NCI-H2029 (cell line): ENCODE results near the gene TENM4.
"Not testable (repeated sequence)": the region's sequence is repeated elsewhere in the genome, so short reads cannot be mapped to it uniquely, and the experiment has no call there.

Experiments used
- DNase-seq: peaks from one replicate; lab custom pipeline; 2025; lab: John Stamatoyannopoulos, UW

Gene TENM4

DNA sequence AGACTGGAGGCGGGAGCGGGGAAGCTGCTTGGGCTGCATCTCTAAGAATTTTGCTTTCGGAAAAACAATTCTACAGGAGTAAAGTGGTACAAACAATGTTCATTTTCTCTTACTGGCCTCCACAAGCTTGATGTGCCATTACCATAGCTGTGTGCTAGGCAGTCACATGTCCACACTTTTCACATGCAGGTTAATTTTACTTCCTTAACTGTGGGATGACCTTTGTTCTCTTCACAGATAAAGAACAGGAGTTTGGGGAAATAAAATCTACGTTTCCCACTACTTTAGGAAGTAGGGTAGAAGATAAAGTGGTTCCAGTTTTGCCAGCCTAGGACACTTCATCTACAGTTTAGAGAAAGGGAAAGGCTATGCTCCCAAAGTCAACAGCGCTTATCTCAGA, 539.0 kb downstream of the TENM4 start:
- no peak for DNase-seq

DNA sequence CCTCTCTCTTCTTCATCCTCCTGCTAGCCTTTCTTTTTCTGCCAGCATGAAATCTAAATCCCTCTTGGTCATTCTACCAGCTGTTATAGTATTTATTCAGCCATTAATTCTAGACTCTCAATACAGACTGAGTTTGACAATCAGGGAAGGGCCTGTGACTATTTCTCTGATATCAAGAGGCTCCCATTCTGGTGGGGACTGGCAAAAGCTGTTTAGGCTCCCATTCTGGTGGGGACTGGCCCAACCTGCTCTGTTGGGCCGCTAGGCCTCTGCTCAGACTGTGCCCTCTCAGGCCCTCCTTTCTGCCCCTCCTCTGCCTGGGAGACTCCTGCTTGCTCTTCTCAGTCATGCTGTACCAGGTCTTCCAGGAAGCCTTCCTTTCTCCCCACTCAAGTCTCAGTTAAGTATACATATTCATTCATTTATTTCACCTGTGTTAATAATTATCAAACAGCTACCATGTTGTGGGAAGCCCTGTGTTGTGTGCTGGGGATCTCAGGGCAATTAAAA, 542.5 kb downstream of the TENM4 start:
- no peak for DNase-seq

DNA sequence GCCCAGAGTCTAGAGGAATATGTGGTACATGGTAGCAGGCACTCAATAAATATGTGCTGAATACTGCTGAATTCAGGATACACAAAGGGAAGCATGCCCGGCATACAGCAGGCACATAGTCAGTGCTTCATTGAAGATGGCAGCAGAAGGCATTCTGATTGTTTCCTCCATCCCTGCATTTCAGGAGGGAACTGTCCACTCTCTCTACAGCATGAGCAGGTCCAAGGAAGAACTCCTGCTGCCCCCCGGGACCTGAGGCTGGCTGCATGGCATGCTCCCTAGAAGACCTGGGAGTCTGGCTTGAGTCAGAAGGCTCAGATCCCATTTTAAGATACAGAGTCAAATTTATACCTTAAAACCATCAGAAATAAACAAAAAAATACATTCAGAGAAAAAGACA, 546.8 kb downstream of the TENM4 start:
- DNase-seq = no peak

DNA sequence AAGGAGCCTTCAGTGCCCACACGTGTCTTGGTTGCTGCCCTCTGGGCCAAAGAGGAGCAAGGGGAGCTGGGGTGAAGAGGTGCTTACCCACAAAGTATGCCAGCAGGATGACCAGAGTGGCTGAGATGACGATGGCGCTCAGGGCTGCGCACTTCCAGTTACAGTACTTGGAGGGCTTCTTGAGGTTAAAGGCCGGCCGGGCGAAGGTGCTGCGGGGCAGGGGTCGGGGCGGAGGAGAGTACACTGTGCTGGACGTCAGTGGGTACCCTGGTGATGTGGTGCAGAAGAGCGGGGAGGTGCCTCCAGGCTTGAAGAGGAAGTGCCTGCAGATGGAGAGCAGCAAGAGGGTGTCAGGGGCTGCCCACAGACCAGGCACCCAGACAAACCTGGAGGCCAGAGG, 551.1 kb downstream of the TENM4 start:
- DNase-seq = no peak

DNA sequence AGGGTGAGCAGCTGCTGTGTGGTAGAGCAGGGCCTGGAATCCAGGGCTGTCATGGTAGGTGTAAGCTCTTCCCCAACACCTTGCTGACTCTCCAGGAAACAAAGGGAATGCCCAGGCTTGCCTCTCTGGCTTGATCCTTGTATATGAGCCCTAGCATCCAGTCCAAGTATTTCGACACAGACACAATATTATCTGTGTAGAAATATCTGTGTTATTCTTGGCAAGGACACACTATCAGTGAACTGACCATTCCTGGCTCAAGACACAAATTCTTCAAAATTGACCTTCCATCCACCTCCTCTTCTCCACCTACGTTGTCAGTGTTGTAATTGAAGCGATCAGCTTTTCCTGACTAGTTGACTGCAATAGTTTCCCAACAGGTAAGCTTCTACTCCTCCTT, 554.2 kb downstream of the TENM4 start:
- DNase-seq = no peak

DNA sequence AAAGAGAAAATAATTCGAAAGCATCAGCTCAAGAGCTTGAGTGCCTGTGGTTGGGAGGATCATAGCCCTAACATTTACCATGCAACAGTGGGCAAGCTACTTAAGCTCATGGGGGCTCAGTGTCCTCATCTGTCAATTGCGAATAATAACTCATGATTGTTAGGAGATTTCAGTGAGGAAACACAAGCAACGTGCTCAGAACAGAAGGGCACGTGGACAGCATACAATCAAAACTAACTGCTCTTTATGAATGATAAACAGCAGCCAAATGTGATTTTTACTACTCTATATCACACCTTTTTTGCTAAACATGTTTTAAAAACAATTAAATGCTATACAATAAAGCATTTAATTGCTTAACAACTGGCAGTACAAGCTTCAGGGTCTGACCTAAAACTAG, 556.1 kb downstream of the TENM4 start:
- DNase-seq = no peak

DNA sequence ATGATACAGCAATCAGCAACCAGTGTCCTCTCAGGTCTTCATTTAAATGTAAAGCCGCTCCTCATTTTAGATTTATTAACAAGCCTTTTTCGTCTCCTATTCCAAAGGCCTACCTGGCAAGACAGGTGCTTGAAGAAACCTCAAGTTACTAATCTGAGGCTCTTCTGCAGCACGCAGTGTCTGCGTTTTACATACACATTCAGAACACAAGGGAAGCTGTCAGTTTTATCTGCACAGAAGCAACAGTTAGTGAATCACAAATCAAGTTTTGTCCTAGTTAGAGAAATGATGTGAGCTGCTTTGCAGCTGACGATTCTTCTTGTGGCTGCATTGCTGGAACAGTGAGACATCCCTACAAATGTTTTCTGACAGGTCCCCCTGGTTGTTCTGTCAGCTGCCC, 557.3 kb downstream of the TENM4 start:
- DNase-seq = no peak

DNA sequence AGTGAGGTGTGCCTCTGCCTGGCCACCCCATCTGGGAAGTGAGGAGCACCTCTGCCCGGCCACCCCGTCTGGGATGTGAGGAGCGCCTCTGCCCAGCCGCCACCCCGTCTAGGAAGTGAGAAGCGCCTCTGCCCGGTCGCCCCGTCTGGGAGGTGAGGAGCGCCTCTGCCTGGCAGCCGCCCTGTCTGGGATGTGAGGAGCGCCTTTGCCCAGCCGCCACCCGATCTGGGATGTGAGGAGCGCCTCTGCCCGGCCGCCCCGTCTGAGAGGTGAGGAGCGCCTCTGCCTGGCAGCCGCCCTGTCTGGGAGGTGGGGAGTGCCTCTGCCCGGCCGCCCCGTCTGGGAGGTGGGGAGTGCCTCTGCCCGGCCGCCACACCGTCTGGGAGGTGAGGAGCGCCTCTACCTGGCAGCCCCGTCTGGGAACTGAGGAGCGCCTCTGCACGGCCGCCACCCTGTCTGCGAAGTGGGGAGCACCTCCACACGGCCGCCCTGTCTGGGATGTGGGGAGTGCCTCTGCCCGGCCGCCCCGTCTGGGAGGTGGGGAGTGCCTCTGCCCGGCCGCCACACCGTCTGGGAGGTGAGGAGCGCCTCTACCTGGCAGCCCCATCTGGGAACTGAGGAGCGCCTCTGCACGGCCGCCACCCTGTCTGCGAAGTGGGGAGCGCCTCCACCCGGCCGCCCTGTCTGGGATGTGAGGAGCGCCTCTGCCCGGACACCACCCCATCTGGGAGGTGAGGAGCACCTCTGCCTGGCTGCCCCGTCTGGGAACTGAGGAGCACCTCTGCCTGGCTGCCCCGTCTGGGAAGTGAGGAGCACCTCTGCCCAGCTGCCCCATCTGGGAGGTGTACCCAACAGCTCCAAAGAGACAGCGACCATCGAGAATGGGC, 561.5 kb downstream of the TENM4 start:
- not testable (repeated sequence) for DNase-seq

DNA sequence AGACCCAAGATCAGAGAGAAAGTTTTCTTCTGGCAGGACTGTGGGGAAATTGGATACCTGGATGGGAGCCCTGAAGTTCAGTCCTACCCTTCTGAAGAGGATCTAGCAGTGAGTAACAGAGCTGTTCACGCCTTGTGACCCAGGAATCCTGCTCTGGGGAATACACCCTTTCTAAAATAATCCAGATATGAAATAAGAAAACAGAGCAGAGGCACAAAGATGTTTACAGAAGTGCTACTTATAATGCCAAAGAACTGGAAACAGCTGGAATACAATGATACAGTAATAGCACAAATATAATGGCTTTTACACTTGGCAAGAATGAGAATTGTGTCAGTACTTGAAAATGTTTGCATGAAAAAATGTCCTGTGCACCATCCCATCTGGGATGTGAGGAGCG, 562.2 kb downstream of the TENM4 start:
- no peak for DNase-seq

DNA sequence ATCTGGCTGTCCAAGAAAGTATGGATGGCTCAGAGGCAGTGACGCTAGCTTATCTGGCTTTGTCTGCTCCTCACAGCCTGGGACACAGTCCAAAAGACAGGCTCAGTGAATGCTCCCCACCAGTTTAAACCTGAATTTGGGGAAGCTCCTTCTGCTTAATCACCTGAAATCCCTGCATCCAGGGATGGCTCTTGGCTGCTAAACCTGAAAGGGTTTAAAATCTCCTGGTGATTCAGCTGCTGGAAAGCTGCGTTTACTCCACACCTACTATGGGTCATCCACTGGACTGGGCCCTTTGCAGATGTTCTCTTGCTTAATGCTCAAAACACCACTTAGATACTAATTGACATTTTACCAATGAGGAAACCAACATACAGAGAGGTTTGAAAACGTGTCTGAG, 564.2 kb downstream of the TENM4 start:
- DNase-seq = no peak

DNA sequence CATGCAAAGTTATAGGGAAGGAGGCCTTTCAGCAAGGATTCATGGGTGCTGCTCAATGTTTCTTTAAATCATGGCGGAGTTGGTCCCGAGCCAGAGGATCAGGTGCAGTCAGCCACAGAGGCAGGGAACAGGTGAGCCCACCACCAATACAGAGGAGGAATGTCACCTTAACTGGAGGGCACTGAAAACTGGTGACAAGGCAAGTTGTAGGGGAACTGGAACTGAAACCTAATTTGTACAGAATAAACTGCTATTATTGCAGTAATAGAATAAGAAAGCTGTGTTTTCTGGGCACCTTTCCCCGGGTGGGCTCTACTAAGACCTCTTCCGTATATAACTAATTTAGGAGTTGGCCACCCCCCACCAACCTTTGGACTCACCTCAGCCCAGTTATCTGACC, 570.2 kb downstream of the TENM4 start:
- no peak for DNase-seq

DNA sequence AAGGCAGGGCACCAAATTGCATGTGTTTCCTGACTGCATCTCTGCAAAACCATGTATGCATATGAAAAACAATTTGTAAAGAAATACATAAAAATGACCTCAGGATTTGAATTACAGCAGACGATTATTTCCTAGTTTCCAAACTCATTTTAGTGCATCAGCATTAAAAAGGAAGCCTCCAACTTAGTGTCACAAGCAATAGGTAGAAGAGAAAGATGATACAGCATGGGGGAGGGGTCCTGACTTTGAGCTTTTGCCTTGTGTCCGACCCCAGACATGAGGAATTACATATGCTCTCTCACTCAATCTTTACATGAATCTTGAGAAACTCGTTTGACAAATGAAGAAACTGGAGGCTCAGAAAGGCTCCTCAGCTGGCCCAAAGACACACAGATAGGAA, 571.5 kb downstream of the TENM4 start:
- no peak for DNase-seq

DNA sequence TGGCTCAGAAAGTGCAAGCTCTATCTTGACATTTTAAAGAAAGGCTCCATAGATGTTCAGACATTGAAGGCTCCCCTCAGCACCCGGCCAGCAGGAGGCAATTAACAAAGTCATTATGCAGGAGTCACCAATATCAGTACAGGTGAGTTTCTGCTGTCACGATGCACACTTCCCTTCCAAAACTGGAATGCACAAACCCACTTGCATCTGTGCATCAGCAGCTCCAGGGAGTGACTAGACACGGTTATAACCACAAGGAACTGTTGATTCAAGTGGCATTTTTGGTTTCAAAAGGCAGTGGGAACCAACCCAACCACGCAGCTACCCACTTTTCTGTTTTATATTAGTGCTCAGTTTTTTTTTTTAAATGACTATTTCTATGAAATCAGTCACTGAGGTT, 572.3 kb downstream of the TENM4 start:
- no peak for DNase-seq

DNA sequence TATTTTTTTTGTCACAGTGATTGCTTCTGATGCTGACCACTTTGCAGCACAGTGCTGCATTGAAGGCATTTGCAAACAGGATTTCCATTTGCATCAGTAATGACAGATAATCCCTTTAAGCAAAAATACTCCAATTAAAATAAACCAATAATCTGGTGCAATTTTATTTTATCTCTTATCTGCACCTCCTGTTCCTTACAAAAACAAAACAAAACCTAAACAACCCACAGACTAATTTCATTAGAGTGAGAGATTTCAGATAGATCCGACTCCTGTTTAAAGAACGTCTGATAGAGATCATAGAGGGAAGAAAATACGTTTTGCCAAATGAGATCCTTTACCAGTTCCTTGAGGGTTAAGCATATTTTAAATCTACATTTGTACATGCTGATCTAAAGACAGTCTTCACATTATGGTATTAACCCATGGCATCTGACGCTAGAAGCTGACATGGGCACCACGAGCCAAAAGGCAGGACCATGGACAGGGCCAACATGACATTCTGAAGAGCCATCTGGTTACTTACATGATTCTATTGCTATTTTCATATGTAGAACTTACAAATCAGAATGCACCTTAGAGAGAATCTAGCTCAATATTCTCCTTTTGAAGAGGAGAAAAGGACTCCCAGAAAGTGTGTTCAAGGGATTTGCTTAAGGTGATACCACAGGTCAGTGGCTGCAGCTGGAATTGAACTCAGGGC, 580.0 kb downstream of the TENM4 start:
- no peak for DNase-seq

DNA sequence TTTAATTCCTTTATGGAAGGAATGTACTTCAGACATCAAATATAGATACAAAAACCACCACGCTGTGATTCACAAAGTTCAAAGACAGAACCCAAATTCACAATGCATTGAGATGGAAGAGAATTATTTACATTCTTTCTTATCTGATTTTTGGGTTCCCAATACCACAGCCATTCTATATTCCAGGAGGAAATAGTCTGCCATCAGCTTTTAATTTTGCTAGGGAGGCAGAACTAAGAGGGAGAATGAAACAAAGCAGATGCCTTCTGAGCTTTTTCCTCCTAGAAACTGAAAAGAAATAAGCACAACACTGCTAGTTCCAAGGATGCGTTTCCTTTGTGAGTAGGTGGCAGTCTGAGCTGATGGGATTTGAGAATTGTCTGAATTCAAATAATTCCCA, 583.1 kb downstream of the TENM4 start:
- no peak for DNase-seq

DNA sequence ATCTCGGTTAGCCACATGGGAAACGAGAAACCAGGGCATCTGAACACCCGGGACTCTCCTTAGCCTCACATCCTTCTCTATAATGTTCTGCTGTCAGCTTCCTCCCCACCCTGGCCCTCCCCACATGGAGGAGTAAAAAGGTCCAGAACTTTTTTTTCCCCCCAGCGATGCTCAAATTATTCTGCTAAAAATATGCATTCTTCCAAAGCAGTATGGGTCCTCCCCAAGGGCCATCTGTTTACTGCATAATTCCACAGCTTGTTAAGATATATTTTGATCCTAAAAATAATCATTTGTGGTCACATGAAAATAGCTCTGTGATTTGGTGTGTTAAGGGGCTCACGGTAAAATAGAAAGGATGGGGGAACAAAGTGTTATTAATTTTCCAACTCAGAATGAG, 584.6 kb downstream of the TENM4 start:
- no peak for DNase-seq

DNA sequence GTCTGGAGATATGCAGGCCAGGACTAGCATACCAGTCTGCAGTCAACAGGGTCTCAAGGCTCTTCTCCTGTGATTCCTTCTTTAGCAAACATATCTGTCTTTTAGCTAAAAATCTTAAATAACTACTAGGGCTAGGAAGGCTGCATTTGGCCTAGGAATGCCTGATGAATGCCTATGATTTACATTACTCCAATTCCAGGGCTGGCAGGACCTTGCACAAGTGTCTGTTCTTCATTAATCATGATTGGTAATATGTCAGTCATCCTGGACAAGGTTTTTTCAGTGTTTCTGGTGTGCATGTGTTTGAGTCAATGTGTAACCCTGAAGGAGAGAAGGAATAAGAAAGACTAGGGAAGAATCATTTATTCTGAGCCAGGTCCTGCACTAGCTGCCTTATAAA, 585.7 kb downstream of the TENM4 start:
- DNase-seq = no peak

DNA sequence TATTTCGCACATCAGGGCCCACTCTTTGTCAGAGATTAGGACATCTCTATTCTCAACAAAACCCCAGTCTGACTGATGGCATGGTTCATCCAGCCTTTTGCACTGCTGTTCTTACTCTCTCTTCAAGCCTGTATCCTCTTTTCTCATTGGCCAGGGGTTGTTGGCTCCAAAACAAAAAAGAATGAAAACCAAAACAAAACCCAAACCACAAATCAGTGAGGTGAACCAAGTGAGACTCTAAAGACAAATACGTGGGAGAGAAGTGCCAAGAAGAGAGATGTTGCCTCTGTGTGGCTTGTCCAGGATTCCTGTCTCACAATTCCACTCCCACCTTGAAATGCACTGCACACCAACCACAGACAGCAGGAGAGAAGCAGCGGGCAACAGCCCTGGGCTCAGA, 587.3 kb downstream of the TENM4 start:
- no peak for DNase-seq

DNA sequence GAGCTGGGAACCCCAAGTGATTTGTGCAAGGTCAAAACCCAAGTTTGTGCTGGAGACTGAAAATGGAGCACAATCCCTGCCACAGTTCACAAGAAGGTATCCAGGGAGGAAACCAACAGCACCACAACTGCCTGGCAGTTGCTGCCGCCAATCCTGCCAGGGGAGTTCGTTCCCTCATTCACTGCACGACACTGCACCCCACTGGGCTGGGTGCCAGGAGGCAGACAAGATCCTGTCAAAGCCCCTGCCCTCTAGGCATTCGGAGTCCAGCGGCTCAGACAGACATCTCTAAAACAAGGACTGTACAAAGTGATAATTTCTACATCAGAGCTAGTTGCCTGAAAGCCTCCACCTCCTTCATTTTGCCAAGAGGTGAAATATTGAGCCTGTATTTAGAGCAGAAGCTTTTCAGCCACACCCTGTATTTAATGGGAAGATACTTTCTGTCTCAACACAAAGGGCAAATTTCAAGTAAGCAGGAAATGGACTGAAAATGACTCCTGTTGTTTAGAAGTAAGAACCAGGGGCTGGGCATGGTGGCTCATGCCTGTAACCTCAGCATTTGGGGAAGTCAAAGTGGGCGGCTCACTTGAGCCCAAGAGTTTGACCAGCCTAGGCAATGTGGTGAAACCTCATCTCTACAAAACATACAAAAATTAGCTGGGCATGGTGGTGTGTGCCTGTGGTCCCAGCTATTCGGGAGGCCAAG, 588.8 kb downstream of the TENM4 start:
- no peak for DNase-seq

DNA sequence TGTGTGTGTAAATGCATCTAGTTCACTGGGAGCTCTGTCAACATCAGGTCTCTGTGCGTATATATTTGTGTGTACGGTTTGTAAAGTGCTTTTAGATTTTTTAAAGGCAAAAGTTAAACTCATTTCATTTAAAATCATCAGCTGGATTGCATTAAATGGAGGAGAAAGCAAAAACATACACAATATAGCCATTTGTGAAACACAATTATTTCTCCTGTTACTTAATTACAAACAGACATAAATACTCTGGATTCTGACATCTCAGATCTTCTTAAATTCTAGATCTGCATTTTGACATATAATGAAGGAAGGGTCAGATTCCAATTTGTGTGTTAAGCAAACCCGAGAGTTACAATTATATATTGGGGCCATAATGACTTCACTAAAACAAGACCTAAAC, 590.8 kb downstream of the TENM4 start:
- no peak for DNase-seq

DNA sequence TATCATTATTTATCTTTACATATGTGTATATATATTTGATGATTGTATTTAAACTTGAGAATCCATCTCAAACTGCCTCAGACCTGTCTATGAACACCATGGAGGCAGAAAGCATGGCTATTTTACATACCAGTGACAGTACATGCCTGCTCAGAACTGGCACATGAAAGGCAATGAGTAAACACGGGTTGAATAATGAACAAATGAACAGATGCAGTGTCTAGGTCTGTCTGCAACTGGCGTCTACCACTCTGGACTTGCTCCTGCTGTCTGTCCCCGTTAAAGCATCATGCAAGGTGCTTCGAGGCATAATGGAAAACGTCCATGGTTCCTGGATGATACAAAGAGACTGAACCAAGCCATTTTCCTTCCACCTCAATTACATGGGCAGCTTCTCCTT, 594.6 kb downstream of the TENM4 start:
- no peak for DNase-seq

DNA sequence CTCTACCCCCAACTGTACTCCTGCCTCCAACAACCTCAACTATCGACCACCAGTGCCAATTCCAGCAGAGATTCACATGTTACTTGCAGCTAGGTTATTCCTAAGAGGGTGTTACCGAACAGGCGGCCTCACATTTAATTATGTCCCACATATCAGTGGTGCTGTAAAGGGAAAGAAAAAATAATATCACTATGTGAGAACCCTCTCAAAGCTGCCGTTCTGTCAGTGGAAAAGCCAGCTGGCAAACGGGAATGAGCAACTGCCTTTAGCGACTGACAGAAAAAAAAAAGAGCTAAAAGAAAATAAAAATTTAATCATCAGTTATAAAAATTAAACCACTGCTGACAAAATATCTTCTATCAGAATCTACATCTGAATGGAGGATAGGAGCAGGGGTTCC, 595.3 kb downstream of the TENM4 start:
- DNase-seq = no peak
